ENCODE measurements around the gene SCMH1.

GRCh38 chr1:41103766-41104165 is 138.3 kb downstream of the SCMH1 start:
- TF ChIP-seq MAX (IDR thresholded peaks at IDR 0.05; ENCODE audit: low read depth): no peak
- no peak for TF ChIP-seq EZH2phosphoT487 (IDR thresholded peaks at IDR 0.05; ENCODE audit: borderline replicate concordance, low read depth)
- TF ChIP-seq EP300 (IDR thresholded peaks at IDR 0.05; ENCODE audit: borderline replicate concordance in 1 of 2, low read depth in 1 of 2, low read length in 1 of 2): no peak
- TF ChIP-seq FOXM1 (IDR thresholded peaks at IDR 0.05; ENCODE audit: low read depth): no peak
- TF ChIP-seq USF2 (IDR thresholded peaks at IDR 0.05; ENCODE audit: borderline replicate concordance, low read depth, low read length): no peak
- TF ChIP-seq, protein P1, sequence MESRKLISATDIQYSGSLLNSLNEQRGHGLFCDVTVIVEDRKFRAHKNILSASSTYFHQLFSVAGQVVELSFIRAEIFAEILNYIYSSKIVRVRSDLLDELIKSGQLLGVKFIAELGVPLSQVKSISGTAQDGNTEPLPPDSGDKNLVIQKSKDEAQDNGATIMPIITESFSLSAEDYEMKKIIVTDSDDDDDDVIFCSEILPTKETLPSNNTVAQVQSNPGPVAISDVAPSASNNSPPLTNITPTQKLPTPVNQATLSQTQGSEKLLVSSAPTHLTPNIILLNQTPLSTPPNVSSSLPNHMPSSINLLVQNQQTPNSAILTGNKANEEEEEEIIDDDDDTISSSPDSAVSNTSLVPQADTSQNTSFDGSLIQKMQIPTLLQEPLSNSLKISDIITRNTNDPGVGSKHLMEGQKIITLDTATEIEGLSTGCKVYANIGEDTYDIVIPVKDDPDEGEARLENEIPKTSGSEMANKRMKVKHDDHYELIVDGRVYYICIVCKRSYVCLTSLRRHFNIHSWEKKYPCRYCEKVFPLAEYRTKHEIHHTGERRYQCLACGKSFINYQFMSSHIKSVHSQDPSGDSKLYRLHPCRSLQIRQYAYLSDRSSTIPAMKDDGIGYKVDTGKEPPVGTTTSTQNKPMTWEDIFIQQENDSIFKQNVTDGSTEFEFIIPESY (IDR thresholded peaks at IDR 0.05; ENCODE audit: borderline replicate concordance, low read depth): no peak

All from SK-N-SH (cell line).